ENCODE measurements around the gene CRTAC1. TPM values are rescaled to one million over a fixed set of nuclear protein-coding genes. Genes with fewer than 3 reads are reported as not detected.

CRTAC1 gene
- total and polyA plus RNA-seq, 10 of the 15 experiments (the other 5 are each of a cell fraction or from before 2014, with no cell fraction given): 0.10 TPM; not detected in 9

- no peaks in the 10 kb centered on the region for H3K4me1 ChIP-seq (ENCODE audit: control insufficient read depth, insufficient read depth, low read length)
- H3K4me2 ChIP-seq (ENCODE audit: control insufficient read depth, insufficient read depth): no peak overlapping the region
- in situ Hi-C loops (cut with MboI): no loop called here
- no peak for DNase-seq (ENCODE audit: low read depth, low spot score)
- FAIRE-seq: no peak
- no peaks in the 10 kb centered on the region for H3K79me2 ChIP-seq (ENCODE audit: control insufficient read depth, insufficient read depth, low read length)
- ChIA-PET RAD21 (ENCODE audit: unreplicated experiment) (no interaction called here), POLR2A (no interaction called here), SMC1A (ENCODE audit: uncharacterized antibody, unreplicated experiment) (no interaction called here), CTCF (no interaction called here)
- H3K27me3 ChIP-seq (replicated peaks in 1 of 2; ENCODE audit: control insufficient read depth in 2 of 2, insufficient read depth in 2 of 2, low read length in 1 of 2): no peaks in the 10 kb centered on the region; a peak in 2 of 4 replicates
- H3K9ac ChIP-seq (ENCODE audit: control insufficient read depth, insufficient read depth, low read length): no peak overlapping the region
- no peaks in the 10 kb centered on the region for H3K9me3 ChIP-seq (replicated peaks; ENCODE audit: control insufficient read depth, insufficient read depth, low read length)
- BruUV-seq (replicated peaks): no TSS peak
- no peak overlapping the region for H3K27ac ChIP-seq (ENCODE audit: control insufficient read depth, insufficient read depth)
- no peak overlapping the region for H3K4me3 ChIP-seq
- no peaks in the 10 kb centered on the region for H3K36me3 ChIP-seq (ENCODE audit: control insufficient read depth in 2 of 2, insufficient read depth in 2 of 2, low read length in 1 of 2)
- no peaks in the 10 kb centered on the region; the same call in 1 of the 2 replicates for H4K20me1 ChIP-seq (ENCODE audit: control insufficient read depth, insufficient read depth)
- no peak for ATAC-seq
- WGBS (ENCODE audit: insufficient coverage, insufficient replicate concordance, low lambda C conversion rate, missing lambda C conversion rate): 33% methylated on average over 6 of the region's 6 CpGs
- H2AFZ ChIP-seq (ENCODE audit: control insufficient read depth, low read depth, low read length): no peak overlapping the region
- TF ChIP-seq SMARCA5 (IDR thresholded peaks at IDR 0.05): no peak
- no peak for TF ChIP-seq SREBF2 (IDR thresholded peaks at IDR 0.05; ENCODE audit: low read length)
- TF ChIP-seq FOXM1 (IDR thresholded peaks at IDR 0.05; ENCODE audit: low read depth, low read length): no peak
- no peak for TF ChIP-seq RFX5 (IDR thresholded peaks at IDR 0.05; ENCODE audit: low read depth, low read length)
- TF ChIP-seq NFYA (IDR thresholded peaks at IDR 0.05; ENCODE audit: borderline replicate concordance, low read depth, low read length): no peak
- no peak for TF ChIP-seq NFXL1 (IDR thresholded peaks at IDR 0.05; ENCODE audit: borderline replicate concordance)
- TF ChIP-seq KLF5 (IDR thresholded peaks at IDR 0.05; ENCODE audit: partially characterized antibody): no peak
- TF ChIP-seq TCF7 (IDR thresholded peaks at IDR 0.05; ENCODE audit: borderline replicate concordance): no peak
- TF ChIP-seq NBN (IDR thresholded peaks at IDR 0.05): no peak
- no peak for TF ChIP-seq ZSCAN29 (IDR thresholded peaks at IDR 0.05)
- TF ChIP-seq TARDBP (IDR thresholded peaks at IDR 0.05; ENCODE audit: borderline replicate concordance): no peak
- TF ChIP-seq POLR2AphosphoS5 (IDR thresholded peaks at IDR 0.05; ENCODE audit: low read length): no peak
- intact Hi-C loops (cut with micrococcal nuclease; ENCODE audit: unreplicated experiment): no loop called here
Observed at GRCh38 chr10:98062424-98062823, 32.0 kb upstream of the CRTAC1 start.

Data from GM12878 (cell line).